ENCODE measurements around the gene ABR. TPM values are rescaled to one million over a fixed set of nuclear protein-coding genes. Genes with fewer than 3 reads are reported as not detected.
"Not testable (repeated sequence)": the region's sequence is repeated elsewhere in the genome, so short reads cannot be mapped to it uniquely, and the experiment has no call there.

ABR gene
- total RNA-seq, 1 donor, result 112 TPM

GRCh38 chr17:1003972-1004768, 175.6 kb downstream of the ABR start:
- Histone ChIP-seq H3K9me3 (ENCODE audit: low read depth, low read length) (no peaks in the 10 kb centered on the region), H3K4me3 (ENCODE audit: low read length) (no peak overlapping the region), H3K4me1 (ENCODE audit: insufficient read depth, low read length) (no peaks in the 10 kb centered on the region), H3K27me3 (ENCODE audit: insufficient read depth, low read length) (no peaks in the 10 kb centered on the region)

- H3K9me3 ChIP-seq (ENCODE audit: low read depth, low read length), result no peaks in the 10 kb centered on the region
- H3K4me3 ChIP-seq (ENCODE audit: low read length), result no peak overlapping the region
- H3K4me1 ChIP-seq (ENCODE audit: insufficient read depth, low read length), result peaks cover 3% of the 10 kb centered on the region
- no peaks in the 10 kb centered on the region for H3K27me3 ChIP-seq (ENCODE audit: insufficient read depth, low read length)
Observed at GRCh38 chr17:1003633-1003971, 176.2 kb downstream of the ABR start.

DNA sequence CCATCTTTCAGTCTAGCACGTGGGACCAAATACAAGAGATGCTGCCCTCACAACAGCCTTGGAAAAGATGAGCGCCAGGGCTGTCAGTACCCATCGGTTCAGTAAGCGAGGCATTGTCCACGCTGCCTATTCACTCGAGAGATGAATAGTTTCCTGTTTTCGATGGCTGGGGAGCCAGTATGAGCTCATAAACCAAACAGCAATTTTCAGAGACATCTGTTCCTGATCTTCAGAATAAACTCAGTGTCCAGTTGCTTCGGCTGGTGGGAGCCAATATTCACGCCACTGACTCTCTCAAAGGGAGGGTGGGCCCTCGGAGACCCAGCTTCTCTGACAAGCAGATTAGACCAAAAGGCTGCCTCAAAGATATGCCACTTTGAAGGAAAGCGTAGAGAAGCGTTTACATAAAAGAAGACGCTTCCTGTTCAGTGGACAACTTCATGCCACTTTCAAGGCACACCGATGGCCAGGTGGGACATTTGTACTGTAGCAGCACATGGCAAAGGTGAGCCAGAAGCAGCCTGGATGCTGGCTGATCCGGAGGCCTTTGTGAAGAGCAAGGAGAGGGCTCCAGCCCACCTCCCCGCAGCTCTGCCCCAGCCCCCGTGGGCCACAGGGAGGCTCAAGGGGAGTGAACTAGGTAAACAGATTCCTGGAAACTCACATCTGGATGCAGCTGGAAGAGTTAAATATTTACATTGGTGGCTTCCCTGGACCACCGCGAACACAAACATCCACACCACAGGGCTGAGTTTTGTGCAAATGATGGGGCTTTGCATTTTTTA, 176.8 kb downstream of the ABR start:
- Histone ChIP-seq H3K4me1 (ENCODE audit: insufficient read depth, low read length) (peaks cover 10% of the 10 kb centered on the region), H3K27me3 (ENCODE audit: insufficient read depth, low read length) (no peaks in the 10 kb centered on the region), H3K9me3 (ENCODE audit: low read depth, low read length) (no peaks in the 10 kb centered on the region), H3K4me3 (ENCODE audit: low read length) (no peak overlapping the region)

- Histone ChIP-seq H3K4me3 (ENCODE audit: low read length) (no peak overlapping the region), H3K9me3 (ENCODE audit: low read depth, low read length) (no peaks in the 10 kb centered on the region), H3K27me3 (ENCODE audit: insufficient read depth, low read length) (no peaks in the 10 kb centered on the region), H3K4me1 (ENCODE audit: insufficient read depth, low read length) (peaks cover 16% of the 10 kb centered on the region)
Observed at GRCh38 chr17:1002412-1002753, 177.4 kb downstream of the ABR start.

DNA sequence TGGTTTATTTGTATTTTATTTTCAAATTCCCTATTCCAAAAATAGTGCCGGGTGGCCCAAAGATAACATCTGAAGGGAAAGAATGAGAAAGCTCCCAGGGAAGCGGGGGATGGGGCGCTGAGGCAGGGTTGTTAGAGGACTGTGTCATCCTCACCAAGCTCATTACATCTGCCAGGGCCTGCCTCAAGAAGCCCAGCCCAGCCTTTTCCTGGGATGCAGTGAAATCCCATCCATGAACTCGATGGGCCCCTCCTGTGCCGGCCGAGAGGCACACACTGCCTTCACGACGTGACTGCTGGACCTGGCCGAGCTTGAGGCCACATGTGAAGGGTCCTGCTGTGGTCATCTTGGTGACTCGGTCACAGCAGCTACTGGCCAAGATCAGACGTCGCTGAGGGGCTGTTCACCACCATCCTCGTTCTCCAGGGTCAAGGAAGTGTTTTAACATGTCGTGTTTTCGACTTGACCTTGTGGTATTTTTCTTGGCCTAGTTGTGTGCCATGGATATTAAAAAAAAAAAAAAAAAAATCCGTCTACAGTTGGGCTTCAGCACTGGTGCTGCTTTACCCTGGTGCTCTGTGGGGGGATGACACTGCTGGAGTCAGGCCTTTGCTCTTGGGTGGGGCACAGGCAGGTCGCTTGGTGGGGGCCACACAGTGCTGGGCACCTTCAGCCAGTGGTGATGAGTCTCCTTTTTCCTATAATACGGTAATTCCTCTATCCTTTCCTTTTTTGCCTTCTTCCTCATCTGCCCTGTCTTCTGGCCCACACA, 178.0 kb downstream of the ABR start:
- H3K27me3 ChIP-seq (ENCODE audit: insufficient read depth, low read length), result no peaks in the 10 kb centered on the region

GRCh38 chr17:1000597-1001461, 179.0 kb downstream of the ABR start:
- H3K4me1 ChIP-seq (ENCODE audit: insufficient read depth, low read length), result peaks cover 22% of the 10 kb centered on the region
- H3K27me3 ChIP-seq (ENCODE audit: insufficient read depth, low read length), result no peaks in the 10 kb centered on the region

More for the DNA sequence above, 178.0 kb downstream of the ABR start:
- H3K4me3 ChIP-seq (ENCODE audit: low read length), result no peak overlapping the region
- H3K4me1 ChIP-seq (ENCODE audit: insufficient read depth, low read length), result peaks cover 17% of the 10 kb centered on the region
- no peaks in the 10 kb centered on the region for H3K9me3 ChIP-seq (ENCODE audit: low read depth, low read length)

GRCh38 chr17:998111-998510, 181.7 kb downstream of the ABR start:
- peaks cover 15% of the 10 kb centered on the region for H3K9me3 ChIP-seq (ENCODE audit: low read depth, low read length)
- H3K4me3 ChIP-seq (ENCODE audit: low read length), result no peak overlapping the region
- H3K4me1 ChIP-seq (ENCODE audit: insufficient read depth, low read length), result peaks cover 22% of the 10 kb centered on the region
- no peaks in the 10 kb centered on the region for H3K27me3 ChIP-seq (ENCODE audit: insufficient read depth, low read length)

More at GRCh38 chr17:1000597-1001461, 179.0 kb downstream of the ABR start:
- H3K4me3 ChIP-seq (ENCODE audit: low read length), result no peak overlapping the region
- H3K9me3 ChIP-seq (ENCODE audit: low read depth, low read length), result no peaks in the 10 kb centered on the region

- H3K27me3 ChIP-seq (ENCODE audit: insufficient read depth, low read length), result no peaks in the 10 kb centered on the region
- H3K4me3 ChIP-seq (ENCODE audit: low read length), result peak within 1 kb of the TSS; percentile 84
- peaks cover 22% of the 10 kb centered on the region for H3K4me1 ChIP-seq (ENCODE audit: insufficient read depth, low read length)
- H3K9me3 ChIP-seq (ENCODE audit: low read depth, low read length), result peaks cover 17% of the 10 kb centered on the region
Observed at GRCh38 chr17:996554-997344, 183.0 kb downstream of the ABR start, which contains the start of gene TIMM22. TSS of gene TIMM22 (plus strand) at chr17:997129. CDS start at chr17:997143, 14 bp downstream.

DNA sequence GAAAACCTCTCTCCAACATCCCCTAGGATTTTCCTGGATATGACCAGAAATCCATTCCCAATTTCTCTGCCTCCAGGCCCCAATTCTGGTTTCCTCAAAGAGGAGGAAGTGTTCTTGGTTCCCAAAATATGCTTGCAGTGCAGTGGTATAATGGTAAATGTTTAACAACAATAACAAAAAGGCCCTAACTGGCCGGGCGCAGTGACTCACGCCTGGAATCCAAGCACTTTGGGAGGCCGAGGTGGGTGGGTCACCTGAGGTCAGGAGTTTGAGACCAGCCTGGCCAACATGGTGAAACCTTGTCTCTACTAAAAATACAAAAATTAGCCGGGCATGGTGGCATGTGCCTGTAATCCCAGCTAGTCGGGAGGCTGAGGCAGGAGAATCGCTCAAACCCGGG, 184.5 kb downstream of the ABR start:
- Histone ChIP-seq H3K4me1 (ENCODE audit: insufficient read depth, low read length) (peaks cover 22% of the 10 kb centered on the region), H3K9me3 (ENCODE audit: low read depth, low read length) (peaks cover 17% of the 10 kb centered on the region)
- H3K27me3 ChIP-seq (ENCODE audit: insufficient read depth, low read length); H3K4me3 ChIP-seq (ENCODE audit: low read length): not testable (repeated sequence)

GRCh38 chr17:992933-993332, 186.8 kb downstream of the ABR start:
- peaks cover 12% of the 10 kb centered on the region for H3K4me1 ChIP-seq (ENCODE audit: insufficient read depth, low read length)
- H3K4me3 ChIP-seq (ENCODE audit: low read length), result no peak overlapping the region
- no peaks in the 10 kb centered on the region for H3K27me3 ChIP-seq (ENCODE audit: insufficient read depth, low read length)
- peaks cover 17% of the 10 kb centered on the region for H3K9me3 ChIP-seq (ENCODE audit: low read depth, low read length)

GRCh38 chr17:988561-988960, 191.2 kb downstream of the ABR start:
- Histone ChIP-seq H3K9me3 (ENCODE audit: low read depth, low read length) (peaks cover 7% of the 10 kb centered on the region), H3K27me3 (ENCODE audit: insufficient read depth, low read length) (no peaks in the 10 kb centered on the region), H3K4me3 (ENCODE audit: low read length) (no peak overlapping the region), H3K4me1 (ENCODE audit: insufficient read depth, low read length) (no peaks in the 10 kb centered on the region)

GRCh38 chr17:987931-988330, 191.8 kb downstream of the ABR start:
- Histone ChIP-seq H3K27me3 (ENCODE audit: insufficient read depth, low read length) (no peaks in the 10 kb centered on the region), H3K9me3 (ENCODE audit: low read depth, low read length) (peaks cover under 1% of the 10 kb centered on the region), H3K4me3 (ENCODE audit: low read length) (no peak overlapping the region), H3K4me1 (ENCODE audit: insufficient read depth, low read length) (no peaks in the 10 kb centered on the region)

DNA sequence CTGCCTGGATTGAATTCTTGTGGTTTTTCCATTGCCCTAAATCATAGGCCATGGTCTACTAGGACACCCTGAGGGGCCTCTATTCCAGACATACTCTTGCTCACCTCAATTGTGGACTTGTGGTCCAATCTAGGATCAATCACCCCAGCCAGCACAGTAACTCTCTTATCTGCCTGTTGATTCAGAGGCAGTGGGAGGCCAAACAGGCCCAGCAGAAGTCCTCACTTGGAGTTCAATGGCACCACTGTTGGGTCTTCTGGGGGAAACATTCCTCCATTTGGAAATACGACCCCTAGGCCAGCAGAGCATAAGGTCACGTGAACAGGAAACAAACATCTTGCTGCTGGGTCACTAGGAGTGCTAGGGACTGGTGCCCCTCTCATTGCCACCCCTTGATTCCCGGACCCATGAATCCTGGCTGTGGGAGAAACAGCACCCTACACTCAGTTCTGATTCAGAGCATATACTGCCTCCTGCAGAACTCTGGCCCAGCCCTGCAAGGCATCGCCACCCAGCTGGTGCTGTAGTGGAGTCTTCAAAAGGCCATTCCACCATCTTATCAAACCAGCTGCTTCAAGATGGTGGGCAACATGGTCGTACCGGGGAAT, 193.4 kb downstream of the ABR start:
- Histone ChIP-seq H3K4me1 (ENCODE audit: insufficient read depth, low read length) (no peaks in the 10 kb centered on the region), H3K9me3 (ENCODE audit: low read depth, low read length) (no peaks in the 10 kb centered on the region), H3K4me3 (ENCODE audit: low read length) (no peak overlapping the region), H3K27me3 (ENCODE audit: insufficient read depth, low read length) (no peaks in the 10 kb centered on the region)
